Tibial nerve (tissue), 3 donors: ENCODE measurements around the gene ARF3.

Experiments
- CTCF ChIP-seq, 5 experiments: fragments of 200-600 bp in 3 of 5; fragments of 450-650 bp in 2 of 5; sonication (generic) in 3 of 5; IDR thresholded peaks; one replicate each; pipeline ENCODE4 v1.5.1; 2016 to 2019; ENCODE audit warnings: antibody characterized with exemption in 5 of 5, mild to moderate bottlenecking in 3 of 5, moderate library complexity in 2 of 5
- POLR2A ChIP-seq, 2 donors: fragments of 450-650 bp; IDR thresholded peaks; one replicate each; pipeline ENCODE4 v1.6.1; 2017; ENCODE audit warnings: antibody characterized with exemption in 2 of 2, mild to moderate bottlenecking in 2 of 2, moderate library complexity in 2 of 2

GRCh38 chr12:48969833-48970701 is 12.8 kb upstream of the ARF3 start:
- TF ChIP-seq CTCF (IDR thresholded peaks at IDR 0.05) (no peak), POLR2A (IDR thresholded peaks at IDR 0.05) (no peak)
